Thyroid gland (tissue), 4 donors: Measurements from ENCODE around the gene AP3B1. TPM values are rescaled to one million over a fixed set of nuclear protein-coding genes. Genes with fewer than 3 reads are reported as not detected.

Source experiments
- DNase-seq, 2 donors: peaks; one replicate each; pipeline ENCODE4 v3.0.0-alpha.2; 2019
- H3K27ac ChIP-seq, 3 donors: fragments of 200-600 bp; sonication (generic); 1 replicate in 2 of 3; 2 replicates in 1 of 3; pipeline ENCODE4 v1.5.1; 2016 to 2019; ENCODE audit warnings: mild to moderate bottlenecking in 1 of 3, moderate library complexity in 1 of 3
- H3K27me3 ChIP-seq: fragments of 200-600 bp; sonication (generic); one replicate; pipeline ENCODE4 v1.5.1; 2019
- H3K36me3 ChIP-seq, 2 donors: fragments of 200-600 bp; sonication (generic); one replicate each; pipeline ENCODE4 v1.5.1; 2016 to 2019
- H3K4me1 ChIP-seq, 2 donors: fragments of 200-600 bp; sonication (generic); one replicate each; pipeline ENCODE4 v1.5.1; 2017 to 2019
- H3K4me3 ChIP-seq, 3 donors: fragments of 200-600 bp; sonication (generic); replicated peaks in 1 of 3; 1 replicate in 2 of 3; 2 replicates in 1 of 3; pipeline ENCODE4 v1.5.1; 2016; ENCODE audit warnings: mild to moderate bottlenecking in 1 of 3
- H3K9me3 ChIP-seq: fragments of 200-600 bp; sonication (generic); one replicate; pipeline ENCODE4 v1.5.1; 2017
- POLR2A ChIP-seq, 2 donors: fragments of 450-650 bp; IDR thresholded peaks; one replicate each; pipeline ENCODE4 v1.6.1; 2017; ENCODE audit warnings: antibody characterized with exemption in 2 of 2, mild to moderate bottlenecking in 2 of 2, moderate library complexity in 1 of 2
- WGBS, 2 donors: methylation state at CpG; one replicate each; pipeline ENCODE4 v1.1.5; 2017; 5-methylcytosine and 5-hydroxymethylcytosine counted together
- intact Hi-C: fragments of 100-400 bp; cut with DNase I; formaldehyde crosslinking; loops from one replicate; pipeline ENCODE4 v1.15.1; 2023
- total RNA-seq, 4 donors: library from RNA; depleted of rRNA; stranded (reverse); fragments of >200 nt; gene quantifications; one replicate each; pipeline ENCODE4 v1.2.3, GENCODE V29; 2016
- TF ChIP-seq, protein P1 (sequence below), 6 experiments: fragments of 200-600 bp in 3 of 6; fragments of 450-650 bp in 3 of 6; sonication (generic) in 3 of 6; IDR thresholded peaks; one replicate each; pipeline ENCODE4 v1.5.1; 2016 to 2019; ENCODE audit warnings: antibody characterized with exemption in 6 of 6, mild to moderate bottlenecking in 2 of 6, inconsistent platforms in 1 of 6, moderate library complexity in 1 of 6

AP3B1 gene, protein sequence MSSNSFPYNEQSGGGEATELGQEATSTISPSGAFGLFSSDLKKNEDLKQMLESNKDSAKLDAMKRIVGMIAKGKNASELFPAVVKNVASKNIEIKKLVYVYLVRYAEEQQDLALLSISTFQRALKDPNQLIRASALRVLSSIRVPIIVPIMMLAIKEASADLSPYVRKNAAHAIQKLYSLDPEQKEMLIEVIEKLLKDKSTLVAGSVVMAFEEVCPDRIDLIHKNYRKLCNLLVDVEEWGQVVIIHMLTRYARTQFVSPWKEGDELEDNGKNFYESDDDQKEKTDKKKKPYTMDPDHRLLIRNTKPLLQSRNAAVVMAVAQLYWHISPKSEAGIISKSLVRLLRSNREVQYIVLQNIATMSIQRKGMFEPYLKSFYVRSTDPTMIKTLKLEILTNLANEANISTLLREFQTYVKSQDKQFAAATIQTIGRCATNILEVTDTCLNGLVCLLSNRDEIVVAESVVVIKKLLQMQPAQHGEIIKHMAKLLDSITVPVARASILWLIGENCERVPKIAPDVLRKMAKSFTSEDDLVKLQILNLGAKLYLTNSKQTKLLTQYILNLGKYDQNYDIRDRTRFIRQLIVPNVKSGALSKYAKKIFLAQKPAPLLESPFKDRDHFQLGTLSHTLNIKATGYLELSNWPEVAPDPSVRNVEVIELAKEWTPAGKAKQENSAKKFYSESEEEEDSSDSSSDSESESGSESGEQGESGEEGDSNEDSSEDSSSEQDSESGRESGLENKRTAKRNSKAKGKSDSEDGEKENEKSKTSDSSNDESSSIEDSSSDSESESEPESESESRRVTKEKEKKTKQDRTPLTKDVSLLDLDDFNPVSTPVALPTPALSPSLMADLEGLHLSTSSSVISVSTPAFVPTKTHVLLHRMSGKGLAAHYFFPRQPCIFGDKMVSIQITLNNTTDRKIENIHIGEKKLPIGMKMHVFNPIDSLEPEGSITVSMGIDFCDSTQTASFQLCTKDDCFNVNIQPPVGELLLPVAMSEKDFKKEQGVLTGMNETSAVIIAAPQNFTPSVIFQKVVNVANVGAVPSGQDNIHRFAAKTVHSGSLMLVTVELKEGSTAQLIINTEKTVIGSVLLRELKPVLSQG
- total RNA-seq: 10 to 100 TPM; 60.9 to 86.6 (median 72.2) TPM

- H3K4me1 ChIP-seq: peaks cover 10 to 15% of the 10 kb centered on the region in 2 donors
- peak within 1 kb of the TSS; percentile 82 to 100 (median 95) for H3K4me3 ChIP-seq
- H3K9me3 ChIP-seq: no peaks in the 10 kb centered on the region
- TF ChIP-seq, protein P1, sequence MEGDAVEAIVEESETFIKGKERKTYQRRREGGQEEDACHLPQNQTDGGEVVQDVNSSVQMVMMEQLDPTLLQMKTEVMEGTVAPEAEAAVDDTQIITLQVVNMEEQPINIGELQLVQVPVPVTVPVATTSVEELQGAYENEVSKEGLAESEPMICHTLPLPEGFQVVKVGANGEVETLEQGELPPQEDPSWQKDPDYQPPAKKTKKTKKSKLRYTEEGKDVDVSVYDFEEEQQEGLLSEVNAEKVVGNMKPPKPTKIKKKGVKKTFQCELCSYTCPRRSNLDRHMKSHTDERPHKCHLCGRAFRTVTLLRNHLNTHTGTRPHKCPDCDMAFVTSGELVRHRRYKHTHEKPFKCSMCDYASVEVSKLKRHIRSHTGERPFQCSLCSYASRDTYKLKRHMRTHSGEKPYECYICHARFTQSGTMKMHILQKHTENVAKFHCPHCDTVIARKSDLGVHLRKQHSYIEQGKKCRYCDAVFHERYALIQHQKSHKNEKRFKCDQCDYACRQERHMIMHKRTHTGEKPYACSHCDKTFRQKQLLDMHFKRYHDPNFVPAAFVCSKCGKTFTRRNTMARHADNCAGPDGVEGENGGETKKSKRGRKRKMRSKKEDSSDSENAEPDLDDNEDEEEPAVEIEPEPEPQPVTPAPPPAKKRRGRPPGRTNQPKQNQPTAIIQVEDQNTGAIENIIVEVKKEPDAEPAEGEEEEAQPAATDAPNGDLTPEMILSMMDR (IDR thresholded peaks at IDR 0.05): no peak
- peak; percentile 80 to 90 for TF ChIP-seq POLR2A (IDR thresholded peaks at IDR 0.05)
- 0% methylated on average over 32 to 44 of the region's 53 CpGs for WGBS, 2 donors
- no peaks in the 10 kb centered on the region for H3K27me3 ChIP-seq
- no peaks in the 10 kb centered on the region for H3K36me3 ChIP-seq
- intact Hi-C loops: loop anchor here (2.0 to 10.0 kb wide), 2 partner anchors 60 to 520 kb away; partner anchors contain the start of gene TBCA
- H3K27ac ChIP-seq: peak within 1 kb of the TSS; percentile 56 to 87 (median 79)
- peak; percentile 100 for DNase-seq
Observed at GRCh38 chr5:78294248-78295034, at the start of gene AP3B1. AP3B1 (minus strand) TSS chr5:78294698; CDS start chr5:78294579, 119 bp downstream.

- 79 to 81% methylated on average over 3 of the region's 3 CpGs for WGBS, 2 donors
- intact Hi-C loops: no loop called here
- Histone ChIP-seq H3K9me3 (no peaks in the 10 kb centered on the region), H3K36me3 (no peaks in the 10 kb centered on the region), H3K27me3 (no peaks in the 10 kb centered on the region), H3K27ac (no peak overlapping the region), H3K4me3 (no peak overlapping the region), H3K4me1 (peaks cover 4 to 5% of the 10 kb centered on the region in 2 donors)
- DNase-seq: no peak
- TF ChIP-seq, protein P1 (IDR thresholded peaks at IDR 0.05): no peak
- TF ChIP-seq POLR2A (IDR thresholded peaks at IDR 0.05): no peak
Observed at GRCh38 chr5:78341440-78341839, 46.9 kb upstream of the AP3B1 start.

DNA sequence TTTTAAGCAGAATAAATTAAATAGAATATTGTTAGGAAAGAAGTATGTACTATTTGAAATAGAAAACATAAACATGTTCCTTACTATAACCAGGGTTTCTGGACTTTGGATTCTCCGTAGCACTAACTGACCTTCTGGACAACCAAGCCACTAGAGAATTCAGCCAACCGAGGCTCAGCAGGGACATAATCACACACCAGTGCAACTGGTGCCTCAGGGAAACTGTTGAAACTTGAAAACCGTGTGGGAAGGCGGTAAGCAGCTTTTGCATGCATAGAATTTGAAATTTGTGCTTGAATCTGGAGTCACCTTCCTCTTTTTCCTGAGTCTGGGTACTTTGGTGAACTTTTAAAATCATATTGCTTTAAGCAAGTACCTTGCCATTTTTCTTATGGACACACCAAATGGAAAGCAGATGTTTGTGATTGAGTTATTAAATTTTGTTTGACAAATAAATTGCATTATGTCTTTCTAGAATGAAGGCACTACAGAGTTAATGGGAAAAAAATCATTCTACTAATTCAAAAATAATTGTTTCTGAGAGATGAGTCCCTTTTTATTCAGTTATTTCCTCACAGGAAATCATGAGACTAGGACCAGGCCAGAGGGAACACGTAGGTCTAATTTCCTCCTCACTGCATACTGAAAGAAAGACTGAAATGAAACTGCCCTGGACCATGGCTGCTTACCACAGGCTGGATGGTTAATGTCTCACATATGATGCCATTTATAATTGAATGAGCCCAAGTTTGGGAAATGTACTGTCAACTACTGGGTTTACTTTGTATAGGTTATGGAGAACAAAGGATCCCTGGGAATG lies 45.3 kb upstream of the AP3B1 start:
- Histone ChIP-seq H3K27ac (no peak overlapping the region), H3K9me3 (no peaks in the 10 kb centered on the region), H3K4me1 (peaks cover 4 to 5% of the 10 kb centered on the region in 2 donors), H3K36me3 (no peaks in the 10 kb centered on the region), H3K4me3 (no peak overlapping the region), H3K27me3 (no peaks in the 10 kb centered on the region)
- TF ChIP-seq, protein P1 (IDR thresholded peaks at IDR 0.05): no peak
- TF ChIP-seq POLR2A (IDR thresholded peaks at IDR 0.05): no peak
- intact Hi-C loops: no loop called here
- peak; percentile 76 for DNase-seq
- 38 to 39% methylated on average over 5 of the region's 5 CpGs for WGBS, 2 donors

DNA sequence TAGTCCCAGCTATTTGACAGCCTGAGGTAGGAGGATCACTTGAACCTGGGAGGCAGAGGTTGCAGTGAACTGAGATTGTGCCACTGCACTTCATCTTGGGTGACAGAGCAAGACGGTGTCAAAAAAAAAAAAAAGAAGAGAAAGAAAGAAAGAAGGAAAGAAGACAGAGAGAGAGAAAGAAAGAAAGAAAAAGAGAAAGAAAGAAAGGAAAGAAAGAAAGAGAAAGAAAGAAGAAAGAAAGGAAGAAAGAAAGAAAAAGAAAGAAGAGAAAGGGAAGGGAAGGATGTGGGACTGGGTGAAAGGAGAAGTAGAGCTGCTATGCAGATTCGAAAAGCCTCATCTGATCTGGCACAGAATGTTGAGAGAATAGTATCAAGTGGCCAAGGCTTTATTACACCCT lies 42.2 kb upstream of the AP3B1 start:
- WGBS, 2 donors: 89 to 95% methylated on average over 2 of the region's 2 CpGs
- intact Hi-C loops: no loop called here
- Histone ChIP-seq H3K27me3 (no peaks in the 10 kb centered on the region), H3K4me3 (no peak overlapping the region), H3K9me3 (no peaks in the 10 kb centered on the region), H3K27ac (no peak overlapping the region), H3K4me1 (peaks cover 4 to 5% of the 10 kb centered on the region in 2 donors), H3K36me3 (no peaks in the 10 kb centered on the region)
- no peak for DNase-seq
- no peak for TF ChIP-seq POLR2A (IDR thresholded peaks at IDR 0.05)
- TF ChIP-seq, protein P1 (IDR thresholded peaks at IDR 0.05): no peak
